K562 (cell line): ENCODE results near the gene NXF3. TPM values are rescaled to one million over a fixed set of nuclear protein-coding genes. Genes with fewer than 3 reads are reported as not detected.

Experiments used
- FIP1L1 ChIP-seq: fragments of 200-400 bp; formaldehyde crosslinking; IDR thresholded peaks from 2 replicates; pipeline ENCODE4 v1.6.1; 2018; ENCODE audit warnings: mild to moderate bottlenecking, low read depth, low read length; ENCODE audit not compliant: poor library complexity, severe bottlenecking
- FOXA1 ChIP-seq: fragments of 450-650 bp; IDR thresholded peaks from 2 replicates; pipeline ENCODE4 v1.6.1; 2016; ENCODE audit warnings: mild to moderate bottlenecking, borderline replicate concordance
- GATAD2B ChIP-seq: fragments of 450-650 bp; IDR thresholded peaks from 2 replicates; pipeline ENCODE4 v1.6.1; 2017; ENCODE audit warnings: mild to moderate bottlenecking, borderline replicate concordance
- HDAC3 ChIP-seq: fragments of 450-650 bp; IDR thresholded peaks from 2 replicates; pipeline ENCODE4 v1.6.1; 2018; ENCODE audit warnings: borderline replicate concordance, mild to moderate bottlenecking, moderate library complexity; ENCODE audit not compliant: partially characterized antibody
- PCBP1 ChIP-seq: fragments of 200-400 bp; formaldehyde crosslinking; IDR thresholded peaks from 2 replicates; pipeline ENCODE4 v1.6.1; 2018; ENCODE audit warnings: mild to moderate bottlenecking, low read depth, low read length; ENCODE audit not compliant: poor library complexity, severe bottlenecking
- PRMT5 ChIP-seq: sonication (generic); formaldehyde crosslinking; IDR thresholded peaks from 2 replicates; pipeline ENCODE4 v1.5.0; 2020; ENCODE audit warnings: missing genetic modification reagents
- SMAD1 ChIP-seq: fragments of 150-350 bp; IDR thresholded peaks from 2 replicates; pipeline ENCODE4 v1.6.1; 2014; ENCODE audit warnings: low read length, low read depth; ENCODE audit not compliant: partially characterized antibody
- SRSF7 ChIP-seq: fragments of 200-400 bp; formaldehyde crosslinking; optimal IDR thresholded peaks from 2 replicates; pipeline ENCODE3; 2017; ENCODE audit warnings: mild to moderate bottlenecking, low read depth, low read length
- TCF3 ChIP-seq: sonication (generic); formaldehyde crosslinking; IDR thresholded peaks from 2 replicates; pipeline ENCODE4 v1.4.0; 2020; ENCODE audit warnings: mild to moderate bottlenecking, missing genetic modification reagents
- ZFX ChIP-seq: sonication (generic); formaldehyde crosslinking; IDR thresholded peaks from 2 replicates; pipeline ENCODE4 v1.8.0; 2022; ENCODE audit warnings: mild to moderate bottlenecking, missing genetic modification reagents, moderate library complexity
- ZNF174 ChIP-seq: fragments of 250-450 bp; sonication (Bioruptor Pico); IDR thresholded peaks from 2 replicates; pipeline ENCODE4 v1.4.0; 2020; ENCODE audit warnings: mild to moderate bottlenecking
- ZNF184 ChIP-seq: sonication (generic); formaldehyde crosslinking; IDR thresholded peaks from 2 replicates; pipeline ENCODE4 v1.5.0; 2020; ENCODE audit warnings: missing genetic modification reagents
- ZNF561 ChIP-seq: fragments of 450-650 bp; formaldehyde crosslinking; conservative IDR thresholded peaks from 2 replicates; pipeline ENCODE4 v1.4.0; 2020; ENCODE audit warnings: mild to moderate bottlenecking, moderate library complexity
- ZNF668 ChIP-seq: fragments of 250-450 bp; sonication (Bioruptor Pico); IDR thresholded peaks from 2 replicates; pipeline ENCODE4 v1.8.0; 2022; ENCODE audit warnings: mild to moderate bottlenecking, inconsistent platforms
- ZNF707 ChIP-seq: fragments of 250-450 bp; sonication (Bioruptor Pico); conservative IDR thresholded peaks from 2 replicates; pipeline ENCODE4 v1.8.0; 2022; ENCODE audit warnings: inconsistent platforms, mild to moderate bottlenecking, moderate library complexity
- polyA plus RNA-seq, 8 experiments: library from polyadenylated mRNA; depleted of rRNA in 4 of 8; stranded (reverse) in 5 of 8; unstranded in 3 of 8; fragments of >200 nt; fragmentation: Nextera tagmentation in 2 of 8; fragmentation: Illumina TruSeq in 1 of 8; extraction: Ambion mirVana in 2 of 8; extraction: Trizol in 1 of 8; gene quantifications; 2 replicates each; pipeline versions ENCODE4 v1.2.1 to v1.2.3, GENCODE V29; 2011 to 2014; ENCODE audit warnings: inconsistent platforms in 1 of 8, missing spikeins in 1 of 8
- total RNA-seq, 7 experiments: library from RNA; depleted of rRNA in 6 of 7; stranded (reverse); fragments of >200 nt in 6 of 7; fragmentation: Illumina TruSeq in 2 of 7; extraction: Trizol in 2 of 7; gene quantifications; 2 replicates each; pipeline versions ENCODE4 v1.2.1 to v1.2.3, GENCODE V29; 2011 to 2021; ENCODE audit warnings: low replicate concordance in 1 of 7
- TF ChIP-seq, protein P1 (sequence below), 3 experiments: fragments of 200-800 bp in 1 of 3; fragments of 250-450 bp in 1 of 3; fragments of 450-650 bp in 1 of 3; sonication (Bioruptor Pico) in 1 of 3; sonication (Bioruptor generic) in 1 of 3; formaldehyde crosslinking in 1 of 3; IDR thresholded peaks; 2 replicates each; pipeline versions ENCODE4 v1.6.1 to v1.8.0; 2016 to 2022; ENCODE audit warnings: mild to moderate bottlenecking in 2 of 3, missing genetic modification characterization in 2 of 3, missing compliant biosample characterization in 1 of 3, moderate library complexity in 1 of 3
- TF ChIP-seq, protein P2 (sequence below): sonication (generic); formaldehyde crosslinking; IDR thresholded peaks from 2 replicates; pipeline ENCODE4 v1.8.0; 2022; ENCODE audit warnings: mild to moderate bottlenecking, missing genetic modification reagents
- TF ChIP-seq, protein P3 (sequence below), 2 experiments: fragments of 450-650 bp in 1 of 2; sonication (generic) in 1 of 2; formaldehyde crosslinking; conservative IDR thresholded peaks; 2 replicates each; pipeline versions ENCODE4 v1.4.0 to v1.8.1; 2020 to 2022; ENCODE audit warnings: mild to moderate bottlenecking in 1 of 2, missing genetic modification reagents in 1 of 2

NXF3 gene
- total and polyA plus RNA-seq, 9 of the 15 experiments (the other 6 are each of a cell fraction or from before 2014, with no cell fraction given), result 0.18 to 0.40 (median 0.28) TPM; not detected in 2

DNA sequence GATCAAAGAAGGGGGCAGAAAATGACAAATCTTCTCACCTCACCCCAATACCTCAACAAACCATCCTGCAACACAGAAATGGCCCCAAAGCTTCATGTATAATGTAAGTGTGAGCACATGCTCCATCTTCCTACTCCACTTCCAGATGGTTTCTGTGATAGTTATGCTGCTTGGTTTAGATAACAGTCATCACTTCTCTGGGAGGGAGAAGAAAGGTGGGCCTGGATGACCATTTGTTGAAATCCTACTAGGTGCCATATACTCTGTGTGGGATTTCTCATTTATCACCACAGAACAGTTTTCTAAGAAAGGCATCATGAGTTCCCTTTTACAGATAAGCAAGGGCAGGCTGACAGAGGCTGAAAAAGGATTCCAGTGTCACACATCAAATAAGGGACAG is 31.3 kb upstream of the NXF3 start (continued):
- TF ChIP-seq, protein P1, sequence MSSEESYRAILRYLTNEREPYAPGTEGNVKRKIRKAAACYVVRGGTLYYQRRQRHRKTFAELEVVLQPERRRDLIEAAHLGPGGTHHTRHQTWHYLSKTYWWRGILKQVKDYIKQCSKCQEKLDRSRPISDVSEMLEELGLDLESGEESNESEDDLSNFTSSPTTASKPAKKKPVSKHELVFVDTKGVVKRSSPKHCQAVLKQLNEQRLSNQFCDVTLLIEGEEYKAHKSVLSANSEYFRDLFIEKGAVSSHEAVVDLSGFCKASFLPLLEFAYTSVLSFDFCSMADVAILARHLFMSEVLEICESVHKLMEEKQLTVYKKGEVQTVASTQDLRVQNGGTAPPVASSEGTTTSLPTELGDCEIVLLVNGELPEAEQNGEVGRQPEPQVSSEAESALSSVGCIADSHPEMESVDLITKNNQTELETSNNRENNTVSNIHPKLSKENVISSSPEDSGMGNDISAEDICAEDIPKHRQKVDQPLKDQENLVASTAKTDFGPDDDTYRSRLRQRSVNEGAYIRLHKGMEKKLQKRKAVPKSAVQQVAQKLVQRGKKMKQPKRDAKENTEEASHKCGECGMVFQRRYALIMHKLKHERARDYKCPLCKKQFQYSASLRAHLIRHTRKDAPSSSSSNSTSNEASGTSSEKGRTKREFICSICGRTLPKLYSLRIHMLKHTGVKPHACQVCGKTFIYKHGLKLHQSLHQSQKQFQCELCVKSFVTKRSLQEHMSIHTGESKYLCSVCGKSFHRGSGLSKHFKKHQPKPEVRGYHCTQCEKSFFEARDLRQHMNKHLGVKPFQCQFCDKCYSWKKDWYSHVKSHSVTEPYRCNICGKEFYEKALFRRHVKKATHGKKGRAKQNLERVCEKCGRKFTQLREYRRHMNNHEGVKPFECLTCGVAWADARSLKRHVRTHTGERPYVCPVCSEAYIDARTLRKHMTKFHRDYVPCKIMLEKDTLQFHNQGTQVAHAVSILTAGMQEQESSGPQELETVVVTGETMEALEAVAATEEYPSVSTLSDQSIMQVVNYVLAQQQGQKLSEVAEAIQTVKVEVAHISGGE (CRISPR knock-in tag; IDR thresholded peaks at IDR 0.05), result 0 out of 6 replicates have a peak, but pooled peaks of 1 of the 3 experiments have one; percentile 28
- TF ChIP-seq, protein P2, sequence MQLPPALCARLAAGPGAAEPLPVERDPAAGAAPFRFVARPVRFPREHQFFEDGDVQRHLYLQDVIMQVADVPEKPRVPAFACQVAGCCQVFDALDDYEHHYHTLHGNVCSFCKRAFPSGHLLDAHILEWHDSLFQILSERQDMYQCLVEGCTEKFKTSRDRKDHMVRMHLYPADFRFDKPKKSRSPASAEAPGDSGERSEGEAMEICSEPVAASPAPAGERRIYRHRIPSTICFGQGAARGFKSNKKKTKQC, result no peak
- TF ChIP-seq ZNF184 (CRISPR knock-in tag), result no peak
- TF ChIP-seq FIP1L1, result no peak
- TF ChIP-seq ZNF668, result no peak
- TF ChIP-seq SRSF7, result no peak
- TF ChIP-seq TCF3, result peak; percentile 92
- no peak for TF ChIP-seq FOXA1
- TF ChIP-seq PCBP1, result no peak
- no peak for TF ChIP-seq ZNF707 (CRISPR knock-in tag)
- TF ChIP-seq PRMT5 (CRISPR knock-in tag), result no peak
- no peak for TF ChIP-seq ZNF174 (CRISPR knock-in tag)
- TF ChIP-seq, protein P3, sequence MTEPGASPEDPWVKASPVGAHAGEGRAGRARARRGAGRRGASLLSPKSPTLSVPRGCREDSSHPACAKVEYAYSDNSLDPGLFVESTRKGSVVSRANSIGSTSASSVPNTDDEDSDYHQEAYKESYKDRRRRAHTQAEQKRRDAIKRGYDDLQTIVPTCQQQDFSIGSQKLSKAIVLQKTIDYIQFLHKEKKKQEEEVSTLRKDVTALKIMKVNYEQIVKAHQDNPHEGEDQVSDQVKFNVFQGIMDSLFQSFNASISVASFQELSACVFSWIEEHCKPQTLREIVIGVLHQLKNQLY (CRISPR knock-in tag; conservative IDR thresholded peaks at IDR 0.05), result no peak
- TF ChIP-seq ZNF561, result no peak
- no peak for TF ChIP-seq ZFX
- no peak for TF ChIP-seq SMAD1
- TF ChIP-seq HDAC3, result peak; percentile 73
- no peak for TF ChIP-seq GATAD2B
